ENCODE measurements around the gene PRPH. TPM values are rescaled to one million over a fixed set of nuclear protein-coding genes. Genes with fewer than 3 reads are reported as not detected.
A peak's percentile ranks its signal among the peaks of the same experiment; 100 is the strongest.

Gene PRPH
- total and polyA plus RNA-seq, 2 of the 13 experiments (the other 11 are each of a cell fraction or from before 2014, with no cell fraction given), result 0.12 TPM; not detected in 1

- TF ChIP-seq TFDP1 (CRISPR knock-in tag; IDR thresholded peaks at IDR 0.05; ENCODE audit: borderline replicate concordance) (peak; percentile 58; the same call in 1 of the 2 replicates), NCOA1 (CRISPR knock-in tag; IDR thresholded peaks at IDR 0.05) (no peak), ZMAT3 (CRISPR knock-in tag; conservative IDR thresholded peaks at IDR 0.05) (0 out of 2 replicates have a peak, but pooled peaks have one; percentile 34), PATZ1 (CRISPR knock-in tag; IDR thresholded peaks at IDR 0.05) (peak; percentile 96), ZNF12 (CRISPR knock-in tag; IDR thresholded peaks at IDR 0.05) (0 out of 2 replicates have a peak, but pooled peaks have one; percentile 65), HNRNPLL (IDR thresholded peaks at IDR 0.05; ENCODE audit: low read depth, low read length, poor library complexity, severe bottlenecking) (peak; percentile 37), ZBTB25 (CRISPR knock-in tag; IDR thresholded peaks at IDR 0.05) (0 out of 2 replicates have a peak, but pooled peaks have one; percentile 27), NRL (CRISPR knock-in tag; IDR thresholded peaks at IDR 0.05; ENCODE audit: borderline replicate concordance) (peak; percentile 45; the same call in 1 of the 2 replicates), ASH2L (IDR thresholded peaks at IDR 0.05; ENCODE audit: insufficient read length, low read depth, low read length) (peak; percentile 26), ATF2 (CRISPR knock-in tag; IDR thresholded peaks at IDR 0.05) (no peak), SP5 (CRISPR knock-in tag; IDR thresholded peaks at IDR 0.05; ENCODE audit: borderline replicate concordance, low read depth) (peak; percentile 58; the same call in 1 of the 2 replicates), AKAP8 (CRISPR knock-in tag; IDR thresholded peaks at IDR 0.05) (no peak), ZNF609 (CRISPR knock-in tag; IDR thresholded peaks at IDR 0.05; ENCODE audit: borderline replicate concordance) (no peak), CENPT (CRISPR knock-in tag; IDR thresholded peaks at IDR 0.05; ENCODE audit: low read depth) (no peak), TOE1 (CRISPR knock-in tag; IDR thresholded peaks at IDR 0.05) (no peak), TBX2 (CRISPR knock-in tag; IDR thresholded peaks at IDR 0.05; ENCODE audit: borderline replicate concordance) (0 out of 2 replicates have a peak, but pooled peaks have one; percentile 11)
These were observed 42.0 kb downstream of the PRPH start, which contains the start of gene C1QL4 (continued) for GRCh38 chr12:49336645-49337584.

Measured in HepG2 (cell line).